GM12878 (cell line): ENCODE results near the gene TJAP1. TPM values are rescaled to one million over a fixed set of nuclear protein-coding genes. Genes with fewer than 3 reads are reported as not detected.

Experiments used
- ATAC-seq: fragments of 200-7000 bp; cut with Tn5 transposase; 3 replicates; pipeline ENCODE4 v1.9.1; 2020; ENCODE audit warnings: mild to moderate bottlenecking, moderate library complexity
- BruUV-seq: library from RNA; stranded (reverse); fragments of 400-500 nt; replicated peaks from 2 replicates; lab custom pipeline; 2021; lab: Mats Ljungman, UMichigan
- CTCF ChIA-PET: fragments of 300-600 bp; sonication (Branson Sonifier 250); formaldehyde crosslinking; extraction: SDS; loops from one replicate; lab custom pipeline; 2021; ENCODE audit warnings: inconsistent platforms; lab: Yijun Ruan, JAX
- POLR2A ChIA-PET: fragments of 350-600 bp; formaldehyde crosslinking; extraction: SDS; loops from one replicate; lab custom pipeline; 2021; ENCODE audit warnings: inconsistent platforms; lab: Charles Lee
- RAD21 ChIA-PET: fragments of 300-600 bp; sonication (Branson Sonifier 250); formaldehyde crosslinking; loops from one replicate; lab custom pipeline; 2023; ENCODE audit warnings: antibody characterized with exemption; ENCODE audit not compliant: unreplicated experiment; lab: Charles Lee
- SMC1A ChIA-PET: fragments of 300-600 bp; sonication (Branson Sonifier 250); formaldehyde crosslinking; loops from one replicate; lab custom pipeline; 2023; ENCODE audit not compliant: unreplicated experiment, uncharacterized antibody; lab: Charles Lee
- DNase-seq: peaks from one replicate; pipeline ENCODE4 v3.0.0-alpha.2; 2011; ENCODE audit warnings: low read depth, low spot score
- FAIRE-seq: peaks from 3 replicates; lab custom pipeline; 2011; peaks lifted over from hg19 to GRCh38; lab: Jason Lieb, UNC
- H2AFZ ChIP-seq: 2 replicates; pipeline ENCODE4 v1.6.0; 2011; ENCODE audit warnings: low read depth, low read length, control low read depth; ENCODE audit not compliant: control insufficient read depth
- H3K27ac ChIP-seq: 2 replicates; pipeline ENCODE4 v1.5.1; 2011; ENCODE audit warnings: control low read depth; ENCODE audit not compliant: control insufficient read depth, insufficient read depth
- H3K27me3 ChIP-seq, 2 experiments: replicated peaks in 1 of 2; 2 replicates each; pipeline versions ENCODE4 v1.6.0 to v1.6.1; 2011; ENCODE audit warnings: low read length in 1 of 2; ENCODE audit not compliant: control insufficient read depth in 2 of 2, insufficient read depth in 2 of 2
- H3K36me3 ChIP-seq, 2 experiments: 2 replicates each; pipeline ENCODE4 v1.5.1; 2011; ENCODE audit warnings: low read length in 1 of 2; ENCODE audit not compliant: control insufficient read depth in 2 of 2, insufficient read depth in 2 of 2
- H3K4me1 ChIP-seq: 2 replicates; pipeline ENCODE4 v1.6.1; 2011; ENCODE audit warnings: mild to moderate bottlenecking, low read length, moderate library complexity, mixed read lengths; ENCODE audit not compliant: control insufficient read depth, insufficient read depth
- H3K4me2 ChIP-seq: 2 replicates; pipeline ENCODE4 v1.6.0; 2011; ENCODE audit warnings: control low read depth; ENCODE audit not compliant: control insufficient read depth, insufficient read depth
- H3K4me3 ChIP-seq: fragments of 200-600 bp; sonication (generic); 2 replicates; pipeline ENCODE4 v1.5.1; 2016
- H3K79me2 ChIP-seq: 2 replicates; pipeline ENCODE4 v1.6.0; 2011; ENCODE audit warnings: low read length; ENCODE audit not compliant: control insufficient read depth, insufficient read depth
- H3K9ac ChIP-seq: 2 replicates; pipeline ENCODE4 v1.8.0; 2011; ENCODE audit warnings: low read length, control low read depth, mixed read lengths; ENCODE audit not compliant: control insufficient read depth, insufficient read depth
- H3K9me3 ChIP-seq: replicated peaks from 3 replicates; pipeline ENCODE4 v1.5.1; 2011; ENCODE audit warnings: mild to moderate bottlenecking, low read length; ENCODE audit not compliant: control insufficient read depth, insufficient read depth
- H4K20me1 ChIP-seq: 2 replicates; pipeline ENCODE4 v1.6.0; 2011; ENCODE audit not compliant: control insufficient read depth, insufficient read depth
- BMI1 ChIP-seq: fragments of 450-650 bp; IDR thresholded peaks from 2 replicates; pipeline ENCODE4 v1.6.1; 2016; ENCODE audit warnings: mild to moderate bottlenecking, moderate library complexity, borderline replicate concordance
- ETV6 ChIP-seq, 2 experiments: fragments of 450-650 bp in 1 of 2; IDR thresholded peaks in 1 of 2; conservative IDR thresholded peaks in 1 of 2; 2 replicates each; pipeline ENCODE4 v1.6.1; 2014; ENCODE audit warnings: antibody characterized with exemption in 1 of 2, borderline replicate concordance in 1 of 2, low read depth in 1 of 2, mild to moderate bottlenecking in 1 of 2, moderate library complexity in 1 of 2
- FOXM1 ChIP-seq: IDR thresholded peaks from 2 replicates; pipeline ENCODE4 v1.6.1; 2012; ENCODE audit warnings: low read depth, mild to moderate bottlenecking, inconsistent platforms, low read length, moderate library complexity
- MYC ChIP-seq: IDR thresholded peaks from 2 replicates; pipeline ENCODE4 v1.6.1; 2011; ENCODE audit warnings: mild to moderate bottlenecking, low read length, moderate library complexity, inconsistent platforms; ENCODE audit not compliant: insufficient read depth, insufficient replicate concordance, insufficient read length, severe bottlenecking
- NFYB ChIP-seq: IDR thresholded peaks from 2 replicates; pipeline ENCODE4 v1.6.1; 2011; ENCODE audit warnings: low read depth, mild to moderate bottlenecking, low read length, improper control_type of control experiment, moderate library complexity; ENCODE audit not compliant: insufficient read depth
- RCOR1 ChIP-seq: conservative IDR thresholded peaks from 2 replicates; pipeline ENCODE4 v1.6.1; 2012; ENCODE audit warnings: low read depth, low read length, improper control_type of control experiment
- SUZ12 ChIP-seq: fragments of 200-600 bp; sonication (generic); IDR thresholded peaks from one replicate; pipeline ENCODE4 v1.6.1; 2018; ENCODE audit warnings: antibody characterized with exemption, mild to moderate bottlenecking; ENCODE audit not compliant: unreplicated experiment
- TBL1XR1 ChIP-seq: IDR thresholded peaks from 2 replicates; pipeline ENCODE4 v1.6.1; 2012; ENCODE audit warnings: low read depth, low read length, improper control_type of control experiment
- ZNF622 ChIP-seq: fragments of 450-650 bp; IDR thresholded peaks from 2 replicates; pipeline ENCODE4 v1.6.1; 2017; ENCODE audit warnings: mild to moderate bottlenecking, inconsistent platforms
- WGBS: methylation state at CpG from one replicate; pipeline ENCODE4 v1.1.6; 2016; ENCODE audit warnings: low lambda C conversion rate; ENCODE audit not compliant: insufficient replicate concordance, insufficient coverage; ENCODE audit errors: missing lambda C conversion rate; 5-methylcytosine and 5-hydroxymethylcytosine counted together
- in situ Hi-C: fragments of 300-500 bp; cut with MboI; formaldehyde crosslinking; loops from 9 replicates; pipeline ENCODE4 v1.14.3; 2018; ENCODE audit warnings: mixed read lengths
- intact Hi-C: fragments of 100-400 bp; cut with micrococcal nuclease; formaldehyde crosslinking; loops from one replicate; pipeline ENCODE4 v1.14.2; 2022; ENCODE audit not compliant: unreplicated experiment
- polyA plus RNA-seq, 11 experiments: library from polyadenylated mRNA; depleted of rRNA in 4 of 11; unstranded in 6 of 11; stranded (reverse) in 5 of 11; fragments of >200 nt; fragmentation: Nextera tagmentation in 4 of 11; fragmentation: Illumina TruSeq in 1 of 11; extraction: Ambion mirVana in 4 of 11; extraction: Trizol in 1 of 11; gene quantifications; 1 replicate in 1 of 11; 2 replicates in 10 of 11; pipeline versions ENCODE4 v1.2.1 to v1.2.3, GENCODE V29; 2011 to 2016; ENCODE audit warnings: inconsistent platforms in 2 of 11, missing spikeins in 2 of 11, low read depth in 1 of 11
- total RNA-seq, 4 experiments: library from RNA; depleted of rRNA in 3 of 4; stranded (reverse); fragments of >200 nt in 3 of 4; fragmentation: Illumina TruSeq in 1 of 4; extraction: Trizol in 1 of 4; gene quantifications; 2 replicates each; pipeline versions ENCODE4 v1.2.1 to v1.2.3, GENCODE V29; 2013 to 2021
- TF ChIP-seq, protein P1 (sequence below): IDR thresholded peaks from 2 replicates; pipeline ENCODE4 v1.6.1; 2012; ENCODE audit warnings: low read depth, low read length, improper control_type of control experiment
- TF ChIP-seq, protein P2 (sequence below): fragments of 450-650 bp; IDR thresholded peaks from 2 replicates; pipeline ENCODE4 v1.6.1; 2017; ENCODE audit warnings: low read depth, mild to moderate bottlenecking, moderate library complexity
- TF ChIP-seq, protein P3 (sequence below): IDR thresholded peaks from 2 replicates; pipeline ENCODE4 v1.6.1; 2011; ENCODE audit warnings: low read depth, low read length, improper control_type of control experiment, borderline replicate concordance
- TF ChIP-seq, protein P4 (sequence below), 3 experiments: IDR thresholded peaks in 2 of 3; conservative IDR thresholded peaks in 1 of 3; 2 replicates each; pipeline ENCODE4 v1.5.1; 2011; ENCODE audit warnings: low read depth in 3 of 3, low read length in 3 of 3, mild to moderate bottlenecking in 3 of 3, control low read depth in 2 of 3, moderate library complexity in 2 of 3, inconsistent platforms in 1 of 3, mixed read lengths in 1 of 3; ENCODE audit not compliant: control insufficient read depth in 2 of 3, insufficient read depth in 1 of 3; ENCODE audit errors: extremely low read depth in 1 of 3

Gene TJAP1
- total and polyA plus RNA-seq, 10 of the 15 experiments (the other 5 are each of a cell fraction or from before 2014, with no cell fraction given): 0.11 to 22.6 (median 12.8) TPM

DNA sequence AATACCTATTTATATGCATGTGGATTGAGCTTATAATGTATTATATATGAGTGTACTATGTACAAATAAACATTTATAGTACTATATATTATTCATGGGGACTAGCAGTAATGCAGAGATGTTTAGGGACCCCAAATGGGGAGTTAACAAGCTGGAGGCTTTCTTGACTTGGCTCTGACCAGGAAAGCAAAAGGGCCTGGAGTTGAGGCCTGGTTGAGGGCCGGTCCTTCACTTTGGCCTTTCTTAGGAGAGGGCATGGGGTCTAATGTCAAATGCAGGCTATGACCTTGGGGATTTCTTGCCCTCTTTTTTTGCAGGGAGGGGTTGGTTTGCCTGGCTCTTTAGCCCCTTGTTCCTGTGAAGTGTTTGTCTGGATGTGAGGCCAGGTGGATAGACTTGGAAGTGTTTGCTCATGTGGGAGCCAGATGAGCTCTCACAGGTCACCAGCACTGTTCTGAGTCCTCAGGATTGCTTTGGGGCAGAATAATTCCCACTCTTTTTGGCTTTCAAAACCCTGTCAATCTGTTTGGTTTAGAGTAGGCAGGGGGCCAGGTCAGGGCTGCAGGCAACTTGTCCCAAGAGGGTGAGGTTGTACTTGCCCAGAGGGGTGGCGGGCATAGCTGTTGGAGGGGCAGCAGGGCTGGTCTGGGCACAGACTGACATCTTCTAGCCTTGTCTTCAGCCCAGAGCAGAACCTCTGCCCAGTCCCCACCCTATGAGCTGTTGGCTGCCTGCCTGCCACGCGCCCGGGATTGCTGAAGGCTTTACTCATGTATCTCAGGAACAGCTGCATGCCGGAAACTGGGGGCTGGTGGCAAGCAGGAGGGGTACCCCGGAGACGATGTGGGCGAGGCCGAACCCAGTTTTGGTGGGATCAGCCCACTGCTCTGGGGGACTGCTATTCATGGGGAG is 14.6 kb downstream of the TJAP1 start:
- H3K4me3 ChIP-seq: no peak overlapping the region
- H3K4me1 ChIP-seq: no peaks in the 10 kb centered on the region; the same call in 1 of the 2 replicates
- no peak for DNase-seq
- H3K36me3 ChIP-seq: no peaks in the 10 kb centered on the region; a peak in 1 of 4 replicates
- FAIRE-seq: no peak
- no peak overlapping the region for H3K9ac ChIP-seq
- H4K20me1 ChIP-seq: no peaks in the 10 kb centered on the region; the same call in 1 of the 2 replicates
- 96% methylated on average over 10 of the region's 10 CpGs for WGBS
- POLR2A ChIA-PET: interaction anchor here (0.6 kb wide), 1 partner anchor 384 kb away, joined by 3 read pairs; no protein-coding TSS in a partner anchor
- BruUV-seq: no TSS peak
- SMC1A ChIA-PET: interaction anchor here (1.7 kb wide), 1 partner anchor 14 kb away, joined by 5 read pairs; no protein-coding TSS in a partner anchor
- intact Hi-C loops: no loop called here
- no peaks in the 10 kb centered on the region for H3K79me2 ChIP-seq
- in situ Hi-C loops: no loop called here
- no peak overlapping the region for H3K27ac ChIP-seq
- no peak for TF ChIP-seq RCOR1
- TF ChIP-seq MYC: no peak
- TF ChIP-seq ZNF622: no peak
- TF ChIP-seq, protein P1, sequence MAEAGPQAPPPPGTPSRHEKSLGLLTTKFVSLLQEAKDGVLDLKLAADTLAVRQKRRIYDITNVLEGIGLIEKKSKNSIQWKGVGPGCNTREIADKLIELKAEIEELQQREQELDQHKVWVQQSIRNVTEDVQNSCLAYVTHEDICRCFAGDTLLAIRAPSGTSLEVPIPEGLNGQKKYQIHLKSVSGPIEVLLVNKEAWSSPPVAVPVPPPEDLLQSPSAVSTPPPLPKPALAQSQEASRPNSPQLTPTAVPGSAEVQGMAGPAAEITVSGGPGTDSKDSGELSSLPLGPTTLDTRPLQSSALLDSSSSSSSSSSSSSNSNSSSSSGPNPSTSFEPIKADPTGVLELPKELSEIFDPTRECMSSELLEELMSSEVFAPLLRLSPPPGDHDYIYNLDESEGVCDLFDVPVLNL: no peak
- TF ChIP-seq FOXM1: no peak
- TF ChIP-seq NFYB: no peak
- TF ChIP-seq ETV6 (conservative IDR thresholded peaks at IDR 0.05 in 1 of 2, IDR thresholded peaks at IDR 0.05 in 1 of 2; ENCODE audit: borderline replicate concordance in 1 of 2, low read depth in 1 of 2): no peak
- TF ChIP-seq BMI1: no peak
- TF ChIP-seq, protein P2, sequence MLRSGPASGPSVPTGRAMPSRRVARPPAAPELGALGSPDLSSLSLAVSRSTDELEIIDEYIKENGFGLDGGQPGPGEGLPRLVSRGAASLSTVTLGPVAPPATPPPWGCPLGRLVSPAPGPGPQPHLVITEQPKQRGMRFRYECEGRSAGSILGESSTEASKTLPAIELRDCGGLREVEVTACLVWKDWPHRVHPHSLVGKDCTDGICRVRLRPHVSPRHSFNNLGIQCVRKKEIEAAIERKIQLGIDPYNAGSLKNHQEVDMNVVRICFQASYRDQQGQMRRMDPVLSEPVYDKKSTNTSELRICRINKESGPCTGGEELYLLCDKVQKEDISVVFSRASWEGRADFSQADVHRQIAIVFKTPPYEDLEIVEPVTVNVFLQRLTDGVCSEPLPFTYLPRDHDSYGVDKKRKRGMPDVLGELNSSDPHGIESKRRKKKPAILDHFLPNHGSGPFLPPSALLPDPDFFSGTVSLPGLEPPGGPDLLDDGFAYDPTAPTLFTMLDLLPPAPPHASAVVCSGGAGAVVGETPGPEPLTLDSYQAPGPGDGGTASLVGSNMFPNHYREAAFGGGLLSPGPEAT: no peak
- TF ChIP-seq SUZ12: no peak
- TF ChIP-seq, protein P3, sequence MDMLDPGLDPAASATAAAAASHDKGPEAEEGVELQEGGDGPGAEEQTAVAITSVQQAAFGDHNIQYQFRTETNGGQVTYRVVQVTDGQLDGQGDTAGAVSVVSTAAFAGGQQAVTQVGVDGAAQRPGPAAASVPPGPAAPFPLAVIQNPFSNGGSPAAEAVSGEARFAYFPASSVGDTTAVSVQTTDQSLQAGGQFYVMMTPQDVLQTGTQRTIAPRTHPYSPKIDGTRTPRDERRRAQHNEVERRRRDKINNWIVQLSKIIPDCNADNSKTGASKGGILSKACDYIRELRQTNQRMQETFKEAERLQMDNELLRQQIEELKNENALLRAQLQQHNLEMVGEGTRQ: no peak
- TF ChIP-seq TBL1XR1: no peak
- TF ChIP-seq, protein P4, sequence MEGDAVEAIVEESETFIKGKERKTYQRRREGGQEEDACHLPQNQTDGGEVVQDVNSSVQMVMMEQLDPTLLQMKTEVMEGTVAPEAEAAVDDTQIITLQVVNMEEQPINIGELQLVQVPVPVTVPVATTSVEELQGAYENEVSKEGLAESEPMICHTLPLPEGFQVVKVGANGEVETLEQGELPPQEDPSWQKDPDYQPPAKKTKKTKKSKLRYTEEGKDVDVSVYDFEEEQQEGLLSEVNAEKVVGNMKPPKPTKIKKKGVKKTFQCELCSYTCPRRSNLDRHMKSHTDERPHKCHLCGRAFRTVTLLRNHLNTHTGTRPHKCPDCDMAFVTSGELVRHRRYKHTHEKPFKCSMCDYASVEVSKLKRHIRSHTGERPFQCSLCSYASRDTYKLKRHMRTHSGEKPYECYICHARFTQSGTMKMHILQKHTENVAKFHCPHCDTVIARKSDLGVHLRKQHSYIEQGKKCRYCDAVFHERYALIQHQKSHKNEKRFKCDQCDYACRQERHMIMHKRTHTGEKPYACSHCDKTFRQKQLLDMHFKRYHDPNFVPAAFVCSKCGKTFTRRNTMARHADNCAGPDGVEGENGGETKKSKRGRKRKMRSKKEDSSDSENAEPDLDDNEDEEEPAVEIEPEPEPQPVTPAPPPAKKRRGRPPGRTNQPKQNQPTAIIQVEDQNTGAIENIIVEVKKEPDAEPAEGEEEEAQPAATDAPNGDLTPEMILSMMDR (IDR thresholded peaks at IDR 0.05 in 2 of 3, conservative IDR thresholded peaks at IDR 0.05 in 1 of 3; ENCODE audit: control insufficient read depth in 2 of 3, extremely low read depth in 1 of 3, insufficient read depth in 1 of 3, low read depth in 3 of 3, low read length in 3 of 3): no peak
- no peaks in the 10 kb centered on the region for H3K27me3 ChIP-seq
- H3K9me3 ChIP-seq: no peaks in the 10 kb centered on the region
- no peak overlapping the region for H2AFZ ChIP-seq
- ATAC-seq: no peak
- no peak overlapping the region for H3K4me2 ChIP-seq
- RAD21 ChIA-PET: no interaction called here
- CTCF ChIA-PET: interaction anchor here (0.6 to 7.6 kb wide), 7 partner anchors 8 to 131 kb away, joined by 3 to 70 read pairs (median 3); partner anchors contain the start of genes ABCC10 and LRRC73
